Immature natural killer cell (primary cell): ENCODE data around the gene AK2. TPM values are rescaled to one million over a fixed set of nuclear protein-coding genes. Genes with fewer than 3 reads are reported as not detected.
"Not testable (repeated sequence)": the region's sequence is repeated elsewhere in the genome, so short reads cannot be mapped to it uniquely, and the experiment has no call there.

Experiments
- DNase-seq, 3 donors: peaks; one replicate each; pipeline ENCODE4 v3.0.0; 2022; ENCODE audit warnings: mixed read lengths in 1 of 3
- H3K27ac Mint-ChIP-seq, 6 donors: one replicate each; pipeline ENCODE4 v1.8.0; 2020; ENCODE audit warnings: mixed read lengths in 6 of 6, mild to moderate bottlenecking in 5 of 6, inconsistent platforms in 4 of 6, moderate library complexity in 3 of 6
- H3K27me3 Mint-ChIP-seq, 3 donors: one replicate each; pipeline ENCODE4 v1.8.0; 2020 to 2021; ENCODE audit warnings: low read depth in 3 of 3, mild to moderate bottlenecking in 3 of 3, mixed read lengths in 3 of 3, moderate library complexity in 3 of 3, inconsistent platforms in 1 of 3
- H3K36me3 Mint-ChIP-seq, 3 donors: one replicate each; pipeline ENCODE4 v1.8.0; 2020; ENCODE audit warnings: mixed read lengths in 3 of 3, inconsistent platforms in 2 of 3, mild to moderate bottlenecking in 2 of 3
- H3K4me1 Mint-ChIP-seq, 2 donors: one replicate each; pipeline ENCODE4 v1.8.0; 2020; ENCODE audit warnings: inconsistent platforms in 2 of 2, mild to moderate bottlenecking in 2 of 2, mixed read lengths in 2 of 2, moderate library complexity in 1 of 2
- H3K4me3 Mint-ChIP-seq, 5 donors: one replicate each; pipeline ENCODE4 v1.8.0; 2020; ENCODE audit warnings: mild to moderate bottlenecking in 5 of 5, mixed read lengths in 5 of 5, inconsistent platforms in 3 of 5, moderate library complexity in 3 of 5
- H3K9me3 Mint-ChIP-seq, 6 donors: one replicate each; pipeline ENCODE4 v1.8.0; 2020; ENCODE audit warnings: mild to moderate bottlenecking in 6 of 6, mixed read lengths in 6 of 6, inconsistent platforms in 4 of 6, moderate library complexity in 3 of 6
- polyA plus RNA-seq, 3 donors: library from polyadenylated mRNA; unstranded; fragments of 300-500 nt; fragmentation: Illumina TruSeq; gene quantifications; one replicate each; pipeline ENCODE4 v1.2.3, GENCODE V29; 2021

The AK2 gene
- polyA plus RNA-seq, 3 donors from 2014 or later, result 138 to 174 (median 143) TPM

DNA sequence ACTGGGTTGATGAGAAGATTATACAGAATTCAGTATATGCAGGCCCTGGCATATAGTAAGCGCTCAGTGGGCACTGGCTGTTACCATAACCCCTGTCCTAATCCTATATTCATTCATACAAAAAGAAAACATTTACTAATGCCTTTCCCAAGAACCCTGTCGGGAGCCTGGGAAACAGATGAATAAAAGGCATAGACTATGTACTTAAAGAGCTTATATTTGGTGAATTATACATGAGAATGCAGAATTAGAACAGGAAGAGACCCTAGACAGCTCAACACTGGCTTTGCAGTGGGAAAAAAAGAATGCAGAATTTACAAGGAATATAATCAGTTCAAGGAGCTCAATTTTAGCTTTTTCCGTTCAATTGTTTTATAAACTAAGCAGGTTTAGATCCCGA lies 10.9 kb downstream of the AK2 start:
- peaks cover 10 to 29% (median 12%) of the 10 kb centered on the region in 3 donors for H3K36me3 Mint-ChIP-seq
- no peak for DNase-seq
- H3K9me3 Mint-ChIP-seq, result no peaks in the 10 kb centered on the region
- no peak overlapping the region for H3K4me3 Mint-ChIP-seq
- H3K27ac Mint-ChIP-seq, result no peak overlapping the region
- peaks cover 23 to 62% of the 10 kb centered on the region in 2 donors for H3K4me1 Mint-ChIP-seq
- H3K27me3 Mint-ChIP-seq, result peaks cover 0 to 2% (median 0%) of the 10 kb centered on the region in 3 donors

DNA sequence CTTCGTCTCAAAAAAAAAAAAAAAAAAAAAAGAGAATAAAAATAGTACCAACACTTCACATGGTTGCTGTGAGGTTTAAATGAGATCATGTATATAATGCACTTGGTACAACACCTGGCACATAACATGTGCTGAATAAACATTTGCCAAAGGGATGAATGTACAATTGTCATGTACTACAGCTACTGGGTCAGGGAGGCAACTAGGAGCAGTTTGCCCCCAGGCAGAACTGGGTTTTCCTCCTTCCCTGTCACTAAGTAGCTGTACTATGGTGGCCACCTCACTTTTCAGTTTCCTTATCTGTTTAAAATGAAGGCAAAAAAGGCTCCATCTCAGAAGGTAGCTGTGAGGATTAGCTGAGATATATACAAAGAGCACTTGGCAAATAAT lies 11.5 kb downstream of the AK2 start:
- no peak overlapping the region for H3K27ac Mint-ChIP-seq
- peaks cover 22 to 56% of the 10 kb centered on the region in 2 donors for H3K4me1 Mint-ChIP-seq
- peaks cover 10 to 29% (median 12%) of the 10 kb centered on the region in 3 donors for H3K36me3 Mint-ChIP-seq
- H3K27me3 Mint-ChIP-seq, result peaks cover 0 to 2% (median 0%) of the 10 kb centered on the region in 3 donors
- H3K4me3 Mint-ChIP-seq, result no peak overlapping the region
- no peak for DNase-seq
- H3K9me3 Mint-ChIP-seq, result no peaks in the 10 kb centered on the region

DNA sequence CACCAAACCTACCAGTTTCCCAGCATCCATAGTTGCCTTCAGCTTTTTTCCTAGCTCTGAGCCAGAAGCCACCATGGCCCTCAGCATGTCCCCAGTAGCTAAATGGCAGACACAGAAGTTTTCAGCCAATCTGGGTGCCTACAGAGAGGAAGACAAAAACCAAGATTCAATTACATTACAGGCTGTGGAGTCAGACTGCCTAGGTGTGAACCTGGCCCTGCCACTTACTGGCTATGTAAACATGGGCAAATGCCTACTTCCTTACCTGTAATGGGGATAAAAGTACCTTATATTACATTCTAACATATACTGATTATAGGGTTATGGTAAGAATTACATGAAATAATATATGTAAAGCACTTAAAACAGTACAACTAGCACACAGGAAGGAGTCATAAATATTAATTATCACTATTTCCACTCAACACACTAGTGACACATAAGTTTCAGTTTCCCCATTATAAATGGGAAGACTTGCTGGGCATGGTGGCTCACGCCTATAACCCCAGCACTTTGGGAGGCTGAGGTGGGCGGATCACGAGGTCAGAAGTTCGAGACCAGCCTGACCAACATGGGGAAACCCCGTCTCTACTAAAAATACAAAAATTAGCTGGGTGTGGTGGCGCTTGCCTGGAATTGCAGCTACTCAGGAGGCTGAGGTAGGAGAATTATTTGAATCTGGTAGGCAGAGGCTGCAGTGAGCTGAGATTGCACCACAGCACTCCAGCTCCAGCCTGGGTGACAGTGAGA lies 12.1 kb downstream of the AK2 start:
- H3K27me3 Mint-ChIP-seq, H3K9me3 Mint-ChIP-seq, H3K4me3 Mint-ChIP-seq: not testable (repeated sequence)
- H3K36me3 Mint-ChIP-seq, result peaks cover 12 to 33% (median 16%) of the 10 kb centered on the region in 3 donors
- peaks cover 19 to 51% of the 10 kb centered on the region in 2 donors for H3K4me1 Mint-ChIP-seq
- peak overlapping the region in 4 of 6 donors; percentile 24 to 74 (median 61) for H3K27ac Mint-ChIP-seq
- peak in 1 of 3 donors; percentile 7 for DNase-seq

DNA sequence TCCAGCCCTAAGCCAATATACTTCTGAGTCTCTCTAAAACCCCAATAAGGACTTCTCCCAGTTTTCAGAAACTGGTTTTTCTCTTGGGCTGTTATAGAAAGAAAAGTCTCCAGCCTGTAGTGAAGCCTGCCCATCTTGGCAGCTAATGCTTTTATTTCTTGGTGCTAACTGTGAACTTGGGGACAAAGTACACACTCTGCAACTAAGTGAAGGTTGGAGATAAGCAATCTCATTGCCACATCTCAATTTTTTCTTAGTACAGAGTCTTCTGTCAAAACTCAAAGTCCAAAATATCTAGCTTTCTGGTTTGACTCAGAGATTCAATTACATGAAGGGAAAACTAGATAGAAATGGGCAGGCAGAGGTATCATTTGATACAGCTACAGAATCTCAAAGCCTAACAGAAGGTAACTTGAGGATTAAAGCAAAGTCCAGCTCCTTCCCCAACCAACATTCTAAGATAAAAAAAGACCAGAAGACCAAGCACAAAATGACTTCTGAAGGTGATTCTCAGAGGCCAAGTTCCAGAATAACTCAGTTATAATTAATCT lies 14.0 kb downstream of the AK2 start:
- no peaks in the 10 kb centered on the region for H3K9me3 Mint-ChIP-seq
- H3K36me3 Mint-ChIP-seq, result peaks cover 21 to 38% (median 30%) of the 10 kb centered on the region in 3 donors
- no peak overlapping the region for H3K4me3 Mint-ChIP-seq
- peaks cover 0 to 2% (median 0%) of the 10 kb centered on the region in 3 donors for H3K27me3 Mint-ChIP-seq
- DNase-seq, result no peak
- no peak overlapping the region for H3K27ac Mint-ChIP-seq
- peaks cover 14 to 34% of the 10 kb centered on the region in 2 donors for H3K4me1 Mint-ChIP-seq

DNA sequence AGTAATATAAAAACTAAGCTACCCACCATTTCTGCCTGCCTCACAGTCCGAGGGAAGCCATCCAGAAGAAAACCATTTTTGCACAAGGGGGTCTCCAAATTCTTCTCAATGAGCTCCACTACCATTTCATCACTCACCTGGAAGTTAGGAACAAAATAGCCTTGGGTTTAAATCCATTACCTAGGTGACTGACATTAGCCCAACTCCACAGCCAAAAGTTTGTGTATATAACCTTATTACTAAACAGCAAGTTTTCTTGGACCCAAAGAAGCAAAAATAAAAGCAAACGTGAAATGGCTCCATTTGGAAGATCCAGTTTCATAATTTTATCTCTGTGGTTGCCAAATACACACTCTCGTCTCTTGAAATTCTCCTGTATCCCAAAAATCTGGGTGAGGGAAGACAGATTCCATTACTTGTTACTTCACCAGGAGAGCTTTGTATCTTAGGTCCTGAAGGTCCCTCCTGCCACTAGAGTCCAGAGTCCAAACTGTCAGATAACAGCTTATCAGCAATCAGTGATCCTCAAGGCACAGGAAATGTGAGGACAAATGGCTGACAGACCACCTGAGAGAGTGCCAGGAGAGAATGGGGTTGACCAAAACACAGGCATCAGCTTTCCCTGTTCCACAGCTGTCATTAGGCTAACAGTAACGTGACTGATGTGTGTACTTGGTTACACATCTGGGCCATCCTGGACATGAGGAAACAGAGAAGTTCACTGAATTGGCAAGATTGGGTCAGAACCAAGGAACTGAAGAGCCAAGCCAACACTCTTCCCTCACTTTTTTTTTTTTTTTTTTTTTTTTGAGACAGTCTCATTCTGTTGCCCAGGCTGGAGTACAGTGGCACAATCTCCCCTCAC lies 14.9 kb downstream of the AK2 start:
- no peak overlapping the region for H3K4me3 Mint-ChIP-seq

DNA sequence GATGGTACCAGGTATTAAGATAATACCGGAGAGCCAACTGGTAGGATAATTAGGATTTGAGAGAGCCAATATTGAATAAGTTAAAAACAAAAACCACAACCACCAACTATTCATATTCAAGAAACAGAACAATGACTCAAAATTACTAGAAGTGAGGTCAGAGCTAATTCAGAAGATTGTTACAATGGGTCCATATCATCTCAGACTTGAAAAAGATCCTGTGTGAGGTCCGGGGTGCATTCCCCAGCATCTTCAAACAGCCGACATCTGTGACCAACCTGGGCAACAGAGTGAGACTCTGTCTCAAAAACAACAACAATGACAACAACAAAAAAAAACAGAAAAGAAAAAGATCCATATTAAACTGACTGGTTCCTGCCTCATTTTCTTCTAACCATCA lies 18.6 kb downstream of the AK2 start:
- Mint-ChIP-seq H3K36me3 (peaks cover 26 to 52% (median 38%) of the 10 kb centered on the region in 3 donors), H3K27ac (peak overlapping the region in 2 of 6 donors; percentile 24 to 28), H3K27me3 (peaks cover 0 to 2% (median 0%) of the 10 kb centered on the region in 3 donors), H3K4me1 (peaks cover under 1 to 2% of the 10 kb centered on the region in 2 donors), H3K9me3 (no peaks in the 10 kb centered on the region), H3K4me3 (no peak overlapping the region)
- no peak for DNase-seq

More for the DNA sequence above, 14.9 kb downstream of the AK2 start:
- Mint-ChIP-seq H3K27ac (no peak overlapping the region), H3K36me3 (peaks cover 25 to 41% (median 30%) of the 10 kb centered on the region in 3 donors), H3K9me3 (no peaks in the 10 kb centered on the region), H3K4me1 (peaks cover 14 to 32% of the 10 kb centered on the region in 2 donors), H3K27me3 (peaks cover 0 to 2% (median 0%) of the 10 kb centered on the region in 3 donors)
- DNase-seq, result no peak

DNA sequence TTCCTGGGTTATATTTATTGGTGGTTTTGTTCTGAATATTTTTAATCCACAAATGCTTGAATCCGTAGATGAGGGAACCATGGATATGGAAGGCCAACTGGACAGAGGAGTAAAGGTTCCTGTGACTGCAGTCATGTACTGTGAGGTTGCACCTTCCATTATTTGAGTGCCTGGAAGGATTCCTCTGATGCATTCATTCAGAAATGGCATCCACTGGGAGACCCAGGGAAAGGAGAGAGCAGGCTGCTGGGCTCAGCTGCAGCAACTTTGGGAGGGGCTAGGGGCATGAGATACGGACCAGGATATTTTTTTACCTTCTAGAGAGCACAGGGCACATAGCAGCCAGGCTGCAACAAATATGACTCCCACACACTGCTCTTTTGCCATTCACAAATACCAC lies 19.5 kb downstream of the AK2 start:
- Mint-ChIP-seq H3K36me3 (peaks cover 28 to 56% (median 41%) of the 10 kb centered on the region in 3 donors), H3K4me3 (no peak overlapping the region), H3K27me3 (peaks cover 0 to 2% (median 0%) of the 10 kb centered on the region in 3 donors), H3K9me3 (no peaks in the 10 kb centered on the region), H3K27ac (peak overlapping the region in 1 of 6 donors; percentile 71), H3K4me1 (no peaks in the 10 kb centered on the region)
- no peak for DNase-seq

DNA sequence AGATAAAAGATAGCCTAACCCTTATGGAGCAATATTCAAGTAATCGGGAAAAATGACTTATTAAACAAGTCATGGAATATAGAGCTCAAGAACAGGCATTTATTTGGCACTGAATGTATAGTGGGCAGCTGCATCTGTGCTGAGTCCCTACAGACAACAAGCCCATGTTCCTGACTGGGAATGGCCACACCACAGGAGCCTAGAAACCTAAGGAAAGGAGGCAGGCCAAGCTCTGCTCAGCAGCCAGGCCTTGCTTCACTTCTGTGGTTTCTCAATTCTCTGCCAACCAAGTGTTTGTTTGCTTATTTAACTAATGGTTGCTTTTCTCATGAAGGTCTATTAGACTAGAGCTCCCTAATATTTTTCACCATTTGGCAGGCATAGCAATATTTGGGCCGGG lies 21.5 kb downstream of the AK2 start:
- peaks cover 0 to 2% (median 0%) of the 10 kb centered on the region in 3 donors for H3K27me3 Mint-ChIP-seq
- no peak for DNase-seq
- peak overlapping the region in 1 of 6 donors; percentile 21 for H3K27ac Mint-ChIP-seq
- H3K4me3 Mint-ChIP-seq, result no peak overlapping the region
- H3K9me3 Mint-ChIP-seq, result no peaks in the 10 kb centered on the region
- no peaks in the 10 kb centered on the region for H3K4me1 Mint-ChIP-seq
- peaks cover 35 to 65% (median 54%) of the 10 kb centered on the region in 3 donors for H3K36me3 Mint-ChIP-seq

DNA sequence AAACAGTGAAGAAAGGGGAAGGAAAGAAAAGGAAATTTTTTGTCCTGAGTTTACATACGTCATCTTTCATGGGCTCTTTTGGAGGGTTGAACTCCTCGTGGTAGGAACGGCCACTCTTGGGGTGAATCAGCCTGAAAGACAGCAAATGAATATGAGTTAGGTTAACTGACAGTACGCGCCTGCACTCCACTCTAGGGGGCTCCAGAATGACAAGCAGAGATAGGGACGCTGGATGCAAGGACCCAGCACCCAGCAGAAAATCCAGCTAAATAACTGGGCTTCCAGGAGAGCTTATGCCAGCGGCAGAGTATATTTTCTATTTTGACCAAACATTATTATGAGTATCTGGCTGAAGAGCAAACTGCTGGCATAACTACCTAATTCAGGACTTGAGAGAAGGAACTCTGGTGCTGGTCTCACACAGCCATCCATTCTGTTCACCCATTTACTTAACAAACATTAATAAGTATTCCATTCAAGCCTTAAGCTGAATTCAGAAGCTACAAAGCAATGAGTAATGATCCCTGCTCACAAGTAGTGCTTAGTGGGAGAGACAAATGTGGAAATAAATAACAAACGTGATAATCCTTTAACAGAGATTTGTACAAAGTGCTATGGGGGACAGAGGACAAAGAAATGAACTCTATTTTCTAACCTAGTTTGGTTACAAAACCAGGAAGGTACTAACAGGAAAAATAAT lies 22.1 kb downstream of the AK2 start:
- Mint-ChIP-seq H3K27me3 (no peaks in the 10 kb centered on the region), H3K36me3 (peaks cover 37 to 67% (median 48%) of the 10 kb centered on the region in 3 donors), H3K4me1 (no peaks in the 10 kb centered on the region), H3K27ac (peak overlapping the region in 1 of 6 donors; percentile 21), H3K9me3 (peaks cover 0 to 2% (median 0%) of the 10 kb centered on the region in 6 donors), H3K4me3 (no peak overlapping the region)
- no peak for DNase-seq

DNA sequence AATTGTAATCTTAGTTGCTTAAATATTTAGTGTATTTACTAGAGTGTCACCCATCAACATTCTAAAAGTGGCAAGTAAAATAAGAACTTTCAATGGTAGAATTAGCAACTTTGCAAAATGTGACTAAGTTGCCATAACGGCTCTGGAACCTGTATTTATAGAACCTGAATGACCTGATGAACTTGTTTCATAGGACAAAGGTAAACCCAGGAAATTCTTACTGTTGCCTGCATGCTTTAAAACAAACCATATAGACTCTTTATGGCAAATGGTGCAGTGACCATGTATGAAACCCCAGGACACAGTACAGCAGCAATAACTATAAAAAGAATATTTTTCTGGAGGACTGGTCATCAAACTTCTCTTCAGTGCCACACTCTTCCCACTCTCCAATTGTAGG lies 22.9 kb downstream of the AK2 start:
- peaks cover 0 to 2% (median 0%) of the 10 kb centered on the region in 6 donors for H3K9me3 Mint-ChIP-seq

DNA sequence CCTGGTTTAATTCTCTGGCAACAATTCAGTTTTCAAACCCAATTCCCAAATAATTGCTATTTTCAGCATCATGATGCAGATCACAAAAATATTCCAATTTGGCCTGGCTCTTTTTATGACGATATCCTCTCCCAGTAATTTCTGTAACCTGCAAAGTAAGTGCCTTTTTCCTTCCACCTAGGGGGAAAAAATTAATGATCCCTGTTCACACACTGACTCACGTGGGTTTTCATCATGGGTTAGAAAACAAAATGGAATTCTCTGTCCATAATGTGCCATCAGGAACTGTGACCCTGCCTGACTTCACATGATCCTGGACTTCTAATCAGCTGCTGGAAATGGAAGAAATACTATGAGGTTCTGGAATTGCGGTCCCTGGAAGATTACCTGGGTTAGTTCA lies 24.5 kb downstream of the AK2 start:
- Mint-ChIP-seq H3K36me3 (peaks cover 41 to 69% (median 43%) of the 10 kb centered on the region in 3 donors), H3K27me3 (no peaks in the 10 kb centered on the region), H3K4me3 (no peak overlapping the region), H3K27ac (no peak overlapping the region), H3K9me3 (peaks cover 0 to 2% (median 0%) of the 10 kb centered on the region in 6 donors), H3K4me1 (no peaks in the 10 kb centered on the region)
- DNase-seq, result no peak

More for the DNA sequence above, 22.9 kb downstream of the AK2 start:
- H3K27ac Mint-ChIP-seq, result no peak overlapping the region
- no peak overlapping the region for H3K4me3 Mint-ChIP-seq
- peaks cover 42 to 67% (median 46%) of the 10 kb centered on the region in 3 donors for H3K36me3 Mint-ChIP-seq
- no peaks in the 10 kb centered on the region for H3K27me3 Mint-ChIP-seq
- DNase-seq, result no peak
- no peaks in the 10 kb centered on the region for H3K4me1 Mint-ChIP-seq

DNA sequence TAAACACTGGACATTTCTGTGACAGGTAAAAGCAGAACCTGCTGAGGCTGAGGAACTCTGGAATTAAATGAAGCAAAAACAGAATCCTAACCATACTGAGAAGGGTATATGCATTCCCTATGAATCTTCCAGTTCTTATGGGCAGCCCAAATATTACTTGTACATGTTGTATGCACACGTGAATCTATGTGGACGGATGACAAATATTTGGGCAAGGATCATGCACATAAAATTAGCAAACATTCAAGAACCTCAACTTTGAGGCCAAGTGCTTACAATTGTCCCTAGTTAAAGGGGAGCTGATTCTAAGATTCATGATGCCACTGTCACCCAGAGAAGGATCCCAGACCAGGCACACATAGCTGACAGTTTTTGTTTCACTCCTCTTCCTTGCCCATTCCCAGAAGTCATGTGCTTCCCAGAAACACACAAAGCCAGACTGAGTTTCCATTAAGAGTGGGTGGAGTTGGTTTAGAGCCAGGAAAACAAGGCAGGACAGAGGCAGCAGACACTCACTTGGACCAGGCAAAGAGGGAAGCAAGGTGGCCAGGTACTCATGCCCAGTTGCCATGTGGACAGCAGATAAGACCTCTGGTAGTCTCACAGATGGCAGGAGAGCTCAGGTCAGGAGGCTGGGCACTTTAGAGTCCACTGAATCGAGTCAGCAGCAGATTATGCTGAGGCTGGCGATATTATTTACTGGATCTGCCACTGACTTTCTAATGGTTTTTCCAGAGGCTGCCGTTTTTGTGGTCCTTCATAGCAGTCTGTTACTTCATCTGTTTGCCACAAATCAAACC lies 25.6 kb downstream of the AK2 start:
- peaks cover 40 to 67% (median 43%) of the 10 kb centered on the region in 3 donors for H3K36me3 Mint-ChIP-seq
- peaks cover 0 to 2% (median 0%) of the 10 kb centered on the region in 6 donors for H3K9me3 Mint-ChIP-seq
- H3K27ac Mint-ChIP-seq, result no peak overlapping the region
- no peaks in the 10 kb centered on the region for H3K27me3 Mint-ChIP-seq
- no peak overlapping the region for H3K4me3 Mint-ChIP-seq
- no peak for DNase-seq
- H3K4me1 Mint-ChIP-seq, result no peaks in the 10 kb centered on the region
